Fibroblast of skin of abdomen (primary cell): Measurements from ENCODE around the gene ACADM.
"Not testable (repeated sequence)": the region's sequence is repeated elsewhere in the genome, so short reads cannot be mapped to it uniquely, and the experiment has no call there.

ENCODE experiments used
- DNase-seq: peaks from one replicate; pipeline ENCODE4 v3.0.0-alpha.2; 2013

Gene ACADM

DNA sequence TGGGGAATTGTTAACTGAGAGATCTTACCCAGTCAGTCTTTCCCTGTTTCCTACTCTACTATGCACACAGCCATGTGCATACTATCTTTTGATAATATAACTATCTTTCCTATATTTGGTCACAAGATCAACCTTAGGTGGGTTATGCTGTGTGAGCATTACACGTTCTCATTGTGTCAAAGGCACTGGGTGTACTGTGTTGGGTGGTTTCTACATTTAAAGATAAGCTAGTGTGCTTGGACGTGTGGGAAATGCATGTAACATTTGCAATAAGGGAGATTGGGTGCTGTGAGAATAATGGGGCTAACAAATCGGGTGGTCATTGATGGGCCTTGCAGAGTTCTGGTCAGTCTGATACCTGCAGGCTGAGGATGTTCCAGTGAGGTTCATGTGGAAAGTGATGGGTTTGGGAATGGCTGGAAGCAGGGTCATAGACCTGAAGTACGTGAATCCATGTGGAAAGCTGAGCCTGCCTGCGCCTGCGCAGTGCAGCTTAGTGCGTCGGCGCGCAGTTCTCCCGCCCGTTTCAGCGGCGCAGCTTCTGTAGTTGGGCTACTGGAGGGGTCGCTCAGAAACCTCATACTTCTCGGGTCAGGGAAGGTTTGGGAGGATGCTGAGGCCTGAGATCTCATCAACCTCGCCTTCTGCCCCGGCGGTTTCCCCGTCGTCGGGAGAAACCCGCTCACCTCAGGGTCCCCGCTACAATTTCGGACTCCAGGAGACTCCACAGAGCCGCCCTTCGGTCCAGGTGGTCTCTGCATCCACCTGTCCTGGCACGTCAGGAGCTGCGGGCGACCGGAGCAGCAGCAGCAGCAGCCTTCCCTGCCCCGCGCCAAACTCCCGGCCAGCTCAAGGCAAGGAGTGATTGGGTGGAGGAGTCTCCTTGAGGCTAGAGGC lies 72.1 kb downstream of the ACADM start, which contains the start of gene MSH4:
MSH4 (plus strand) TSS at position 507 of the 897 bp plus-strand sequence; CDS start at position 611, 104 bp downstream.
- no peak for DNase-seq

DNA sequence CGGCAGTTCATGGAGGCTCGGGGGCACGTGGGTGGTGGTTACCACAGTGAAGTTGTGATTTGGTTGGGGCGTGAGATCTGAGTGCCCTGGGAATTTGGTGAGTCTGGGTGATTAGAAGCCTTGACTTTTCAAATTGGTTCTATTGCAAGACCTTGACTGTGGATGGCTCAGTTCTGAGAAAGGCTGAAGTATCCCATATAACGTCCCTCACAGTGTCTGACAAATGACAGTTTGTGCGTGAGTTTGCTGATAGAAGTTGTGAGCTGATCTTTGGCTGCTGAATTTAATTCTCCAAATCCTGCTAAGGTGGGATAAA lies 72.7 kb downstream of the ACADM start:
- no peak for DNase-seq

DNA sequence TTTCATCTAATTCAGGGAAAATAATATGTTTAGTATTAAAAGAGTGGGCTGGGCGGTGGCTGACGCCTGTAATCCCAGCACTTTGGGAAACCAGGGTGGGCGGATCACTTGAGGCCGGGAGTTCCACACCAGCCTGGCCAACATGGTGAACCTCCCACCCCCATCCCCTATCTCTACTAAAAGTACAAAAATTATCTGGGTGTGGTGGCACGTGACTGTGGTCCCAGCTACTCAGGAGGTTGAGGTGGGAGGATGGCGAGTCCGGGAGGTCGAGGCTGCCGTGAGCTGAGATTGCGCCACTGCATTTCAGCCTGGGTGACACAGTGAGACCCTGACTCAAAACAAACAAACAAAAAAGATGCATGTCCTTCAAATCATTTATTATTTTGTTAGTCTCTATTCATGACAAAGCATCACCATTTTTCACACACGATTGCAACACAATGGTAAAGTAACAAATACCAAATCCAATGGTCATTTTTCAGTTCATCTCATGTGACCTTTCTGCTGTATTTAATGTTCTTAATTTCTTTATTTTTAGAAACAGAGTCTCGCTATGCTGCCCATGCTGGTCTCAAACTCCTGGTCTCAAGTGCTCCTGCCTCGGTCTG lies 73.2 kb downstream of the ACADM start:
- DNase-seq, result no peak

DNA sequence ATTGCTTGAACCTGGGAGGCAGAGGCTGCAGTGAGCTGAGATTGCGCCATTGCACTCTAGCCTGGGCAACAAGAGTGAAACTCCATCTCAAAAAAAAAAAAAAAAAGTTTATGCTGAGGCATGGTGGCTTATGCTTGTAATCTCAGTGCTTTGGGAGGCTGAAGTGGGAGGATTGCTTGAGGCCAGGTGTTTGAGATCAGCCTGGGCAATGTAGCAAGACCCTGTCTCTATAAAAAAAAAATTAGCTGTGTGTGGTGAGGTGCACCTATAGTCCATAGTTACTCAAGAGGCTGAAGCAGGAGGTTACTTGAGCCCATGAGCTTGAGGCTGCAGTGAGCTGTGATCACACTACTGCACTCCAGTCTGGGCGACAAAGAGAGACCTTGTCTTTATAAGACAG lies 77.0 kb downstream of the ACADM start:
- DNase-seq, result not testable (repeated sequence)

DNA sequence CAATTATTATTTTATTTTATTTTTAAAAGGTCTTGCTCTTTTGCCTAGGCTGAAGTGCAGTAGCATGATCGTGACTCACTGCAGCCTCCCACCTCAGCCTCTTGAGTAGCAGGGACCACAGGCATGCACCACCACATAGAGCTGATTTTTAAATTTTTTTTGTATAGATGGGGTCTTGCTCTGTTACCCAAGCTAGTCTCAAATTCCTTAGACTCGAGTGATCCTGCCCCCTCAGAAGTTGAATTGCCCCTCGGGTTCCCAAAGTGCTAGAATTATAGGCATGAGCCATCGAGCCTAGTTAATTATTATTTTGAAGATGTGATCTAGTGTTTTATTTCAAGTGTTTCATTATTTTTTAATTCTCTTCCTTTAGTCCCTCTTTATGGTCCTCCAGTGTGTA lies 84.4 kb downstream of the ACADM start:
- no peak for DNase-seq

- not testable (repeated sequence) for DNase-seq
Observed at GRCh38 chr1:75810113-75810512, 85.6 kb downstream of the ACADM start.

DNA sequence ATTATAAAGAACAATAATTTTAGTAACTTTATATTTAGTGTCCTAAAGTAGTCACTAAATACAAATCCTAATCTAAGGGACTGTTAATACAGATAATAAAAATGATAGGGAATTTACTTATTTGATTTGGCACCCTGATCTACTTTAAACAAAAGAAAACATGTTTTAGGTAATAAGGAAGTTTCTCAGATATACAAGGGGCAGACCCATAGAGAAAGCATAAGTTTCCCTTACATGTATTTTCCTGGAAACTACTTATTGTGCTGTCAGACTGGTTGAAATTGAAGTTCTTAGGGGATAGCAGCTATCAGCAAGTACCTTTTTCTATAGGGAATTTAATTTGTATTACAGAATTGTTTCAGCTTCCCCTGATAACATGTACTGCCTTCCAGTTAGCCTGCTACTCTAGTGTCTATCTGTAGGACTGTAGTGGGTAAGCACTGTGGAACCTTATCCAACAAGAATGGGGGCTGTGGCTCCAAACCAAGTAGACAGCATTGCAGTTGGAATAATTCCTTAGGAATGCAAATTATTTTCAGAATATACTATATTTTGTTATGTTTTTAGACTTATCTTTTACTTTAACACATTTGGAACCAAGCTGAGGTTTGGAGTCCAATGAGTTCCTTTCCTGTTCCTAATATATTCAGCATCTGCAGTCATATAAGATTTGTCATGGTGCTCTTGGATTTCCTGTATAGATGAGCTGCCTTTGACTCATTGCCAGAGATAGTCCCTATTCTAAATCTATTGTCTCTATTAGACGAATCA lies 86.9 kb downstream of the ACADM start:
- peak; percentile 73 for DNase-seq

GRCh38 chr1:75812065-75812464 lies 87.6 kb downstream of the ACADM start:
- DNase-seq, result no peak
